ACC112 (cell line): ENCODE results near the gene PRM2.
"Not testable (repeated sequence)": the region's sequence is repeated elsewhere in the genome, so short reads cannot be mapped to it uniquely, and the experiment has no call there.

Experiments used
- H2AFZ ChIP-seq: fragments of 200-600 bp; sonication (generic); one replicate; pipeline ENCODE4 v1.6.0; 2017; ENCODE audit warnings: antibody characterized with exemption, low read length; ENCODE audit not compliant: unreplicated experiment
- H3K27ac ChIP-seq: fragments of 200-600 bp; sonication (generic); 2 replicates; pipeline ENCODE4 v1.5.1; 2014; ENCODE audit warnings: low read depth, mild to moderate bottlenecking, antibody characterized with exemption, low read length, moderate library complexity
- H3K27me3 ChIP-seq: fragments of 200-600 bp; sonication (generic); 2 replicates; pipeline ENCODE4 v1.6.1; 2014; ENCODE audit warnings: mild to moderate bottlenecking, antibody characterized with exemption, low read length, moderate library complexity, mixed read lengths; ENCODE audit not compliant: insufficient read depth
- H3K36me3 ChIP-seq: fragments of 200-600 bp; sonication (generic); 2 replicates; pipeline ENCODE4 v1.6.1; 2016; ENCODE audit warnings: mild to moderate bottlenecking, antibody characterized with exemption, low read length, moderate library complexity, mixed read lengths; ENCODE audit not compliant: insufficient read depth
- H3K4me1 ChIP-seq: fragments of 200-600 bp; sonication (generic); one replicate; pipeline ENCODE4 v1.6.1; 2016; ENCODE audit warnings: low read length, mixed read lengths; ENCODE audit not compliant: insufficient read depth, unreplicated experiment, control insufficient read depth
- H3K4me3 ChIP-seq: fragments of 200-600 bp; sonication (generic); 2 replicates; pipeline ENCODE4 v1.5.1; 2014; ENCODE audit warnings: mild to moderate bottlenecking, low read depth, low read length
- H3K79me2 ChIP-seq: fragments of 200-600 bp; sonication (generic); one replicate; pipeline ENCODE4 v1.6.0; 2016; ENCODE audit warnings: low read length; ENCODE audit not compliant: control insufficient read depth, unreplicated experiment, insufficient read depth

Gene PRM2

GRCh38 chr16:11296706-11297491 lies 20.6 kb upstream of the PRM2 start:
- no peaks in the 10 kb centered on the region for H3K27me3 ChIP-seq
- H3K4me1 ChIP-seq = peaks cover 7% of the 10 kb centered on the region
- H3K27ac ChIP-seq = no peak overlapping the region

GRCh38 chr16:11296351-11296705 lies 20.0 kb upstream of the PRM2 start:
- Histone ChIP-seq H3K36me3 (no peaks in the 10 kb centered on the region), H3K79me2 (no peaks in the 10 kb centered on the region), H3K4me1 (peaks cover 7% of the 10 kb centered on the region), H3K4me3 (no peak overlapping the region), H2AFZ (no peak overlapping the region), H3K27me3 (no peaks in the 10 kb centered on the region), H3K27ac (no peak overlapping the region)

More at GRCh38 chr16:11296706-11297491, 20.6 kb upstream of the PRM2 start:
- Histone ChIP-seq H2AFZ (no peak overlapping the region), H3K36me3 (no peaks in the 10 kb centered on the region), H3K79me2 (no peaks in the 10 kb centered on the region), H3K4me3 (peak overlapping the region; percentile 31; the same call in 1 of the 2 replicates)

- Histone ChIP-seq H3K4me1 (peaks cover 7% of the 10 kb centered on the region), H2AFZ (no peak overlapping the region), H3K4me3 (no peak overlapping the region)
Observed at GRCh38 chr16:11295672-11296071, 19.4 kb upstream of the PRM2 start.

GRCh38 chr16:11292076-11292748 lies 15.9 kb upstream of the PRM2 start:
- Histone ChIP-seq H3K27ac (no peak overlapping the region), H2AFZ (no peak overlapping the region), H3K4me3 (no peak overlapping the region), H3K79me2 (no peaks in the 10 kb centered on the region), H3K27me3 (peaks cover 16% of the 10 kb centered on the region), H3K4me1 (peaks cover 5% of the 10 kb centered on the region), H3K36me3 (no peaks in the 10 kb centered on the region)

More at GRCh38 chr16:11295672-11296071, 19.4 kb upstream of the PRM2 start:
- Histone ChIP-seq H3K27me3 (0 out of 2 replicates have a peak, but pooled peaks cover 1% of the 10 kb centered on the region), H3K27ac (no peak overlapping the region), H3K36me3 (no peaks in the 10 kb centered on the region), H3K79me2 (no peaks in the 10 kb centered on the region)

GRCh38 chr16:11291091-11291703 lies 14.9 kb upstream of the PRM2 start:
- no peak overlapping the region for H2AFZ ChIP-seq

GRCh38 chr16:11290102-11290893 lies 14.0 kb upstream of the PRM2 start:
- Histone ChIP-seq H3K4me1 (no peaks in the 10 kb centered on the region), H3K4me3 (no peak overlapping the region), H3K27ac (no peak overlapping the region), H2AFZ (no peak overlapping the region), H3K27me3 (peaks cover 24% of the 10 kb centered on the region), H3K36me3 (no peaks in the 10 kb centered on the region), H3K79me2 (no peaks in the 10 kb centered on the region)

More at GRCh38 chr16:11291091-11291703, 14.9 kb upstream of the PRM2 start:
- Histone ChIP-seq H3K4me1 (no peaks in the 10 kb centered on the region), H3K27ac (no peak overlapping the region), H3K27me3 (peaks cover 16% of the 10 kb centered on the region), H3K36me3 (no peaks in the 10 kb centered on the region), H3K4me3 (no peak overlapping the region), H3K79me2 (no peaks in the 10 kb centered on the region)

- not testable (repeated sequence) for H3K4me3 ChIP-seq, H3K4me1 ChIP-seq, H3K27ac ChIP-seq, H2AFZ ChIP-seq, H3K79me2 ChIP-seq, H3K36me3 ChIP-seq
- H3K27me3 ChIP-seq = peaks cover 28% of the 10 kb centered on the region
Observed at GRCh38 chr16:11289696-11290095, 13.4 kb upstream of the PRM2 start.

GRCh38 chr16:11289202-11289601 lies 12.9 kb upstream of the PRM2 start:
- H3K36me3 ChIP-seq = no peaks in the 10 kb centered on the region
- H3K4me1 ChIP-seq = no peaks in the 10 kb centered on the region
- peaks cover 28% of the 10 kb centered on the region for H3K27me3 ChIP-seq
- no peak overlapping the region for H3K4me3 ChIP-seq
- no peaks in the 10 kb centered on the region for H3K79me2 ChIP-seq
- H2AFZ ChIP-seq = no peak overlapping the region
- H3K27ac ChIP-seq = no peak overlapping the region

- peaks cover 28% of the 10 kb centered on the region for H3K27me3 ChIP-seq
- no peak overlapping the region for H3K27ac ChIP-seq
- no peaks in the 10 kb centered on the region for H3K4me1 ChIP-seq
- no peaks in the 10 kb centered on the region for H3K79me2 ChIP-seq
- H3K4me3 ChIP-seq = no peak overlapping the region
- no peaks in the 10 kb centered on the region for H3K36me3 ChIP-seq
- H2AFZ ChIP-seq = no peak overlapping the region
Observed at GRCh38 chr16:11285842-11286241, 9.6 kb upstream of the PRM2 start.

GRCh38 chr16:11283820-11284248 lies 7.6 kb upstream of the PRM2 start:
- no peak overlapping the region for H3K4me3 ChIP-seq
- H3K79me2 ChIP-seq = no peaks in the 10 kb centered on the region
- H3K27ac ChIP-seq = no peak overlapping the region
- no peaks in the 10 kb centered on the region for H3K36me3 ChIP-seq
- H3K4me1 ChIP-seq = no peaks in the 10 kb centered on the region
- H2AFZ ChIP-seq = no peak overlapping the region
- peaks cover 15% of the 10 kb centered on the region for H3K27me3 ChIP-seq
